ENCODE data around the gene CLCN5.

GRCh38 chrX:50093625-50094024 lies 171.2 kb downstream of the CLCN5 start:
- TF ChIP-seq CTCF (IDR thresholded peaks at IDR 0.05), result no peak
- TF ChIP-seq SIN3A (IDR thresholded peaks at IDR 0.05; ENCODE audit: borderline replicate concordance, insufficient read depth, low read depth, low read length), result no peak
- no peak for TF ChIP-seq POLR2AphosphoS5 (IDR thresholded peaks at IDR 0.05; ENCODE audit: low read depth, low read length)
- no peak for TF ChIP-seq REST (IDR thresholded peaks at IDR 0.05; ENCODE audit: insufficient read depth in 1 of 2, low read depth in 2 of 2, low read length in 1 of 2)
- TF ChIP-seq TCF7L2 (IDR thresholded peaks at IDR 0.05; ENCODE audit: low read depth, low read length), result no peak
